Astrocyte of the cerebellum (primary cell): Measurements from ENCODE around the gene GP2.

Experiments used
- DNase-seq: peaks from one replicate; pipeline ENCODE4 v3.0.0-alpha.2; 2011; ENCODE audit warnings: low read depth
- H3K4me3 ChIP-seq: 2 replicates; pipeline ENCODE4 v1.5.1; 2011; ENCODE audit warnings: mild to moderate bottlenecking, low read depth, low read length, moderate library complexity
- in situ Hi-C: cut with HindIII; loops from 2 replicates; pipeline ENCODE4 v1.10.0; 2017; ENCODE audit warnings: low sequenced_read_pairs
- TF ChIP-seq, protein P1 (sequence below): IDR thresholded peaks from 2 replicates; pipeline ENCODE4 v1.5.1; 2012; ENCODE audit warnings: low read length, low read depth, moderate library complexity, mild to moderate bottlenecking; ENCODE audit errors: missing control alignments

The GP2 gene

DNA sequence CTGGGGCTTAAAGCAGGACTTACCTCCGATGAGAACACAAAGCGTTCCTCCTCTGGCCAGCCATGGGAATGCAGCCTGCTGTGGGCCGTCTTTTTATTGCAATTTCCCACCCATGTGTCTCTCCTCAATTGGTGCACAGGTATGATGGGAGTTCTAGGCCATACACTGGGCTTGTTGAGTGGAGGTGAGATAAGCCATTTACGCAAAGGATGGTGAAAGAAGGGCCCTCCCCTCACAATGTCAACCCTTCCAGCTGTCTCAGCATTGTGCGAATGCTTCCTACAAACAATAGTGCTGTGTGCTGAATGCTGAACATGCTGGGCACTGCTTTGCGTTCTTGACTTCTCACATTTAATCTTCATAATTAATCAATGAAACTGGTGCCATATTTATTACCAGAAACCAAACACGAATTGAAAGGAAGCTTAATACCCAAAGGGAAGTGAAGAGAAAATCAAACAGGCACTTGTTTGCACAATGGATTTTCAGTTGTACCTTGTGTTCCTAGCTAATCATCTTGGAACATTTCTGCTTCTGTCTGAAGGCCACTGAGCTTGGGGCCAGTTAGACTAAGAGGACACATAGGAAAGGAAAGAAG, at the start of gene GP2:
TSS of gene GP2 (minus strand) at position 70 of the 598 bp plus-strand sequence. CDS start 1,082 bp downstream, outside the sequence.
- H3K4me3 ChIP-seq: no peak within 1 kb of the TSS
- in situ Hi-C loops: no loop called here
- TF ChIP-seq, protein P1, sequence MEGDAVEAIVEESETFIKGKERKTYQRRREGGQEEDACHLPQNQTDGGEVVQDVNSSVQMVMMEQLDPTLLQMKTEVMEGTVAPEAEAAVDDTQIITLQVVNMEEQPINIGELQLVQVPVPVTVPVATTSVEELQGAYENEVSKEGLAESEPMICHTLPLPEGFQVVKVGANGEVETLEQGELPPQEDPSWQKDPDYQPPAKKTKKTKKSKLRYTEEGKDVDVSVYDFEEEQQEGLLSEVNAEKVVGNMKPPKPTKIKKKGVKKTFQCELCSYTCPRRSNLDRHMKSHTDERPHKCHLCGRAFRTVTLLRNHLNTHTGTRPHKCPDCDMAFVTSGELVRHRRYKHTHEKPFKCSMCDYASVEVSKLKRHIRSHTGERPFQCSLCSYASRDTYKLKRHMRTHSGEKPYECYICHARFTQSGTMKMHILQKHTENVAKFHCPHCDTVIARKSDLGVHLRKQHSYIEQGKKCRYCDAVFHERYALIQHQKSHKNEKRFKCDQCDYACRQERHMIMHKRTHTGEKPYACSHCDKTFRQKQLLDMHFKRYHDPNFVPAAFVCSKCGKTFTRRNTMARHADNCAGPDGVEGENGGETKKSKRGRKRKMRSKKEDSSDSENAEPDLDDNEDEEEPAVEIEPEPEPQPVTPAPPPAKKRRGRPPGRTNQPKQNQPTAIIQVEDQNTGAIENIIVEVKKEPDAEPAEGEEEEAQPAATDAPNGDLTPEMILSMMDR: no peak
- DNase-seq: no peak

DNA sequence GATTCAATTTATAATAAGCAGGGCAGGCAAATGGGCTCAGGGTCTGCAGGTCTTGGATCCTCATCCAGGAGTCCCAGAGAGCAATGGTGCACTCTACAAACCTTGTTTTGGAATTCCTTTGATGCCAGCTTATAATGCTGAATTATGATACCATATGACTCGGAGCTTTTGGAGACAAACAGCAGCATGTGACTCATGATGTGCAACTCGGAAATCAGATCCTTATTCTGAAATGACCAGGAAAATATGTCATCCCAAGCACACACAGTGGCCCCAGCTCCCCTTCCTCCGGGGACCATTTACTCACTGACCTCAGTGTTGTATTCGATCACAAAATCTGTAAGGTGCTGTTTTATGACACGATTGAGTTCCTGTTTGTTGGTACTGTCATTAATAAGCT, 45.4 kb upstream of the GP2 start:
- TF ChIP-seq, protein P1: no peak
- no peak overlapping the region for H3K4me3 ChIP-seq
- in situ Hi-C loops: no loop called here
- DNase-seq: no peak

DNA sequence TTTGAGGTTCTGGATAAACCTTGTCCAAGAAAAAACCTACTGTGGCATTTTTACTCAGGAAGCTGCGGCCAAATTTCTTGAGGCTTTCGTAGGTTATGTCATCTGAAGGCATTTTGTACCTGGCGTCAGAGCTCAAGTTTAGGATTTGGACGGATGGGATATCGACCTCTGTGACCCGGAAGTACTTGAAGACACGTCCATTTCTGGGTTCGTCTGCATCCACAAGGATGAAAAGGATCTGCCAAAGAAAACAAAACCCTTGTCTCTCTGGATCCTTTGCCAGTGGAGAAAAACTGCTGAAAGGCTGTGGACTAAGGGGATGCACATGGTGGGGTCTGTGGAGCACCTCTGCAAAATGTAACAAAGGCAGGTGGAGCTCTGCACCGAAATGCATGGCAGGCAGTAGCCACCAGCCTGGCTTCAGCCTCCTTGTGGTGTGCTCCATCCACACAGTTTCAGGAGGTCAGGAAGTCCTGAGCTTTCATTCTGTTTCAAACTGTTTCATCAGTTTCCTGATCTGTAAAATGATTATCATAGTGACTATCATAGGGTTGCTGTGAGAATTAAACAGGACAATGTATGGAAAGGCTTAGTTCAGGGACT, 42.2 kb upstream of the GP2 start:
- in situ Hi-C loops: no loop called here
- no peak overlapping the region for H3K4me3 ChIP-seq
- no peak for DNase-seq
- TF ChIP-seq, protein P1: no peak

DNA sequence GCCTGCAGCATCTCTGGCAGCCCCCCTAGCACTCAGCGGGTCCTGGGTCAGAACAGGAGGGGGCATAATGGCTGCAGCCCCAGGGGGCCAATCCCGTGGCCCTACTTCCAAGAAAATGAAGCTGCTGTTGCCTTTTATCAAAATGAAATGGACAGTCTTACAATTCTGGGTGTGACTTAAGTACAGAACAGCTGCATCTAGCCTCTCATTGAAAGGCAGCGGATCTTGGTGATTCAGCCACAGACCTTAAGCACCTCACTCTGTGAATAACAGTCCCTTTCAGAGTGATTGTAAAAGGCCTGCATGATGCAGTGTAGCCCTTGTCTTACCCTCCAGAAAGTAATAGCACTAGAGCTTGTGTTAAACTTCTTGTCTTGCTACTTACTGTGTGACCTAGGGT, 36.7 kb upstream of the GP2 start:
- no peak for DNase-seq
- TF ChIP-seq, protein P1: no peak
- in situ Hi-C loops: no loop called here
- no peak overlapping the region for H3K4me3 ChIP-seq

DNA sequence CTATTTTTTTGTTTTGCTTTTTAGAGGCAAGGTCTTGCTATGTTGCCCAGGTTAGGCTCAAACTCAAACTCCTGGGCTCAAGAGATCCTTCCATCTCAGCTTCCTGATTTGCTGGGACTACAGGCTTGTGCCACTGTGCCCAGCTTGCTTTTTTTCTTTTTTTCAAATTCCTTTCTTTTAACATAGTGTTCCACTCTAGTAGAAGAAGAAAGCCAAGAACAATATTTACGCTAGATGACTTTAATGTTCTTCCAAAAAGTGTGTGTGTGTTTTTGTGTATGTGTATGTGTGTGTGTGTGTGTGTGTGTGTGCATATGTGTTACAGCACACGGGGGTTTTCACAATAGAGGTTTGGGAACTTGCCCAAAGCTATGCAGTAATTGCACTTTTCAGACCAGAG, 35.9 kb upstream of the GP2 start:
- H3K4me3 ChIP-seq: no peak overlapping the region
- in situ Hi-C loops: no loop called here
- DNase-seq: no peak
- TF ChIP-seq, protein P1: no peak

DNA sequence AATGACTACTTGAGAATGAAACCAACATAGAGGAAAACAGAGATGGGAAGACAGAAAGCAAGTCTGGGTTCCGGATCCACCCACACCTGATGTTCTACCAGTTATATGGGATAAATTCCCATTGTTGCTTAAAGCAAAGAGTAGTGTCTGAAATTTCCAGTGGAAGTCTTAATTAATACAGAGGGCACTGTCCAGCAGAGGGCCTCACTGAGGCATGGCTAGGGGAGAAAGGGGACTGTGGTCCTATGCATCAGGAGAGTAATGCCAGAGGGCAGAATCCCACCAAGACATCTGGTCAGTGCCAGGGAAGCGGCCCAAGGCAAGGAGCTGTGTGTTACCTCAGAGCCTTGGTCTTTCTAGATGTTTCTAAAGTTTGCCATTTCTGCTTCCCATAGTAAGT, 32.7 kb upstream of the GP2 start:
- TF ChIP-seq, protein P1: no peak
- H3K4me3 ChIP-seq: no peak overlapping the region
- in situ Hi-C loops: no loop called here
- DNase-seq: no peak
